CD4-positive, CD25-positive, alpha-beta regulatory T cell (primary cell): ENCODE measurements around the gene TMEM131. TPM values are rescaled to one million over a fixed set of nuclear protein-coding genes. Genes with fewer than 3 reads are reported as not detected.
"Not testable (repeated sequence)": the region's sequence is repeated elsewhere in the genome, so short reads cannot be mapped to it uniquely, and the experiment has no call there.

Source experiments
- ATAC-seq, 2 donors: fragments of 150-1000 bp; cut with Tn5 transposase; one replicate each; pipeline ENCODE4 v1.10.0; 2021; ENCODE audit warnings: low read depth in 2 of 2, moderate number of reproducible peaks in 2 of 2, moderate library complexity in 1 of 2
- DNase-seq, 3 donors: peaks; one replicate each; pipeline versions ENCODE4 v3.0.0 to v3.0.0-alpha.2; 2012 to 2022; ENCODE audit warnings: mixed read lengths in 1 of 3
- H3K27ac ChIP-seq: one replicate; pipeline ENCODE4 v1.7.0; 2013; ENCODE audit warnings: mild to moderate bottlenecking, low read length; ENCODE audit not compliant: insufficient read depth, poor library complexity, severe bottlenecking
- H3K27me3 ChIP-seq: one replicate; pipeline ENCODE4 v1.7.0; 2013; ENCODE audit warnings: low read length; ENCODE audit not compliant: control insufficient read depth, insufficient read depth
- H3K36me3 ChIP-seq: one replicate; pipeline ENCODE4 v1.7.0; 2013; ENCODE audit warnings: mild to moderate bottlenecking, low read length, moderate library complexity; ENCODE audit not compliant: control insufficient read depth, insufficient read depth
- H3K4me1 ChIP-seq: 2 replicates; pipeline ENCODE4 v1.7.0; 2013; ENCODE audit warnings: mild to moderate bottlenecking, low read length; ENCODE audit not compliant: insufficient read depth, control insufficient read depth, poor library complexity, severe bottlenecking
- H3K4me3 ChIP-seq: one replicate; pipeline ENCODE4 v1.7.0; 2013; ENCODE audit warnings: low read depth, mild to moderate bottlenecking, low read length, moderate library complexity
- H3K9me3 ChIP-seq, 2 experiments: 1 replicate in 1 of 2; 2 replicates in 1 of 2; pipeline ENCODE4 v1.7.0; 2013; ENCODE audit warnings: low read length in 2 of 2, mild to moderate bottlenecking in 1 of 2, moderate library complexity in 1 of 2; ENCODE audit not compliant: control insufficient read depth in 2 of 2
- H3K27ac Mint-ChIP-seq, 3 donors: one replicate each; pipeline ENCODE4 v1.8.0; 2020 to 2022; ENCODE audit warnings: mild to moderate bottlenecking in 3 of 3, mixed read lengths in 3 of 3, moderate library complexity in 2 of 3
- H3K27me3 Mint-ChIP-seq: one replicate; pipeline ENCODE4 v1.8.0; 2022; ENCODE audit warnings: mild to moderate bottlenecking, mixed read lengths
- H3K36me3 Mint-ChIP-seq: one replicate; pipeline ENCODE4 v1.8.0; 2020; ENCODE audit warnings: mixed read lengths
- H3K4me1 Mint-ChIP-seq, 4 donors: one replicate each; pipeline ENCODE4 v1.8.0; 2020 to 2022; ENCODE audit warnings: mixed read lengths in 4 of 4, mild to moderate bottlenecking in 1 of 4
- H3K4me3 Mint-ChIP-seq, 4 donors: one replicate each; pipeline ENCODE4 v1.8.0; 2020 to 2022; ENCODE audit warnings: mild to moderate bottlenecking in 4 of 4, mixed read lengths in 4 of 4, moderate library complexity in 3 of 4
- H3K9me3 Mint-ChIP-seq, 7 donors: one replicate each; pipeline ENCODE4 v1.8.0; 2020 to 2022; ENCODE audit warnings: mixed read lengths in 7 of 7, mild to moderate bottlenecking in 3 of 7, moderate library complexity in 2 of 7
- polyA plus RNA-seq, 4 donors: library from polyadenylated mRNA; unstranded; fragments of 300-500 nt; fragmentation: Illumina TruSeq; gene quantifications; one replicate each; pipeline ENCODE4 v1.2.3, GENCODE V29; 2021
- total RNA-seq: library from RNA; stranded (reverse); gene quantifications from one replicate; pipeline ENCODE4 v1.2.3, GENCODE V29; 2022

TMEM131 gene
- total and polyA plus RNA-seq, 5 donors from 2014 or later: 6.7 to 34.1 (median 8.0) TPM

DNA sequence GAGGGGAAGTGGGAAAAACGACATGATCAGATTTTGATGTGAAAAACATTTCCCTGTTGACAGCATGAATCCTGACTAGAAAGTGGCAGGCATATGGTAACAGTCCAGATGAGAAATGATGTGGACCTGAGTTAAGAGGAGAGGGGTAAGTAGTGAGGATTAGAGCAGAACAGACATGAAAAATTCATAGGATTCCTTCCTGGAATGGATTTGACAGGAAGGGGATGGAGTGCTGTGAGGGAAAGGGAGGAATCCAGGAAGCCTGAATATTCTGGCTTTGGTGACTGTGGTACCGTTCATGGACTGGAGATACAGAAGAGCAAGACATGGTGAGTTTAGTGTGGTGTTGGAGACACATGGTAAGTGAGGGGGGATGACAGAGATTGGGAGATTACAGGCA, 115.4 kb downstream of the TMEM131 start:
- H3K27ac Mint-ChIP-seq: peak overlapping the region in 2 of 3 donors; percentile 16 to 42
- ATAC-seq: no peak
- H3K4me1 Mint-ChIP-seq: peaks cover 13 to 28% (median 20%) of the 10 kb centered on the region in 4 donors
- peaks cover 1 to 10% (median 3%) of the 10 kb centered on the region in 7 donors for H3K9me3 Mint-ChIP-seq
- no peak overlapping the region for H3K4me3 ChIP-seq
- no peak overlapping the region for H3K27ac ChIP-seq
- no peaks in the 10 kb centered on the region for H3K27me3 ChIP-seq
- DNase-seq: no peak
- no peak overlapping the region for H3K4me3 Mint-ChIP-seq
- peaks cover 44% of the 10 kb centered on the region for H3K36me3 Mint-ChIP-seq
- no peaks in the 10 kb centered on the region for H3K4me1 ChIP-seq
- no peaks in the 10 kb centered on the region for H3K27me3 Mint-ChIP-seq
- H3K9me3 ChIP-seq: no peaks in the 10 kb centered on the region
- H3K36me3 ChIP-seq: peaks cover 1% of the 10 kb centered on the region

DNA sequence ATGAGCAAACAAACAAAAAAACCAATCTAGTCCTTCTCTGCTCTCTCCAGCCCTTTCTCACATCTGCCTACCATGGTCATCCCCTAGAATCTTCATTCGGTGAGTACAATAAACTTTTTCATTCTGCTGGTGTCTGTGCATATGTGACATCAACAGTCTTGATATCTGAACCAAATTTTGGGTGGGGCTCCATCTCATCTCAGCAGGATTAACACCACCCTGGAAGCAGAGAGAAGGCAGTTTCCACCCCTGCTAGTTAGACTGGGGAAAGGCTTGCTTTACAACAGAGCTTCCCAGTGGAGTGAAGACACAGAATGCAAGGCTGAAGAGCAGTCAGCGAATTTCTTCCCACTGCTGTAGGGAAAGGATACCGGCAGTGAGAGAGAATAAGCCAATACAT, 116.9 kb downstream of the TMEM131 start:
- no peak overlapping the region for H3K27ac ChIP-seq
- H3K9me3 ChIP-seq: no peaks in the 10 kb centered on the region
- Mint-ChIP-seq H3K9me3 (peaks cover 0 to 10% (median 2%) of the 10 kb centered on the region in 7 donors), H3K27me3 (no peaks in the 10 kb centered on the region), H3K4me3 (no peak overlapping the region), H3K4me1 (peaks cover 12 to 36% (median 27%) of the 10 kb centered on the region in 4 donors), H3K27ac (no peak overlapping the region), H3K36me3 (peaks cover 33% of the 10 kb centered on the region)
- no peaks in the 10 kb centered on the region for H3K27me3 ChIP-seq
- no peak overlapping the region for H3K4me3 ChIP-seq
- ATAC-seq: no peak
- H3K4me1 ChIP-seq: no peaks in the 10 kb centered on the region
- DNase-seq: no peak
- no peaks in the 10 kb centered on the region for H3K36me3 ChIP-seq

DNA sequence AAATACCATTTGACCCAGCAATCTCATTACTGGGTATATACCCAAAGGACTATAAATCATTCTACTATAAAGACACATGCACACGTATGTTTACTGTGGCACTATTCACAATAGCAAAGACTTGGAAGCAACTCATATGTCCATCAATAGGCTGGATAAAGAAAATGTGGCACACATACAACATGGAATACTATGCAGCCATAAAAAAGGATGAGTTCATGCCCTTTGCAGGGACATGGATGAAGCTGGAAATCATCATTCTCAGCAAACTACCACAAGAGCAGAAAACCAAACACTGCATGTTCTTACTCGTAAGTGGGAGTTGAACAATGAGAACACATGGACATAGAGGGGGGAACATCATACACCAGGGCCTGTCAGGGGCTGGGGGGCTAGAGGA, 117.4 kb downstream of the TMEM131 start:
- not testable (repeated sequence) for H3K9me3 Mint-ChIP-seq, ATAC-seq, H3K4me1 ChIP-seq, H3K4me3 ChIP-seq, H3K27me3 ChIP-seq, H3K36me3 ChIP-seq, H3K4me3 Mint-ChIP-seq, H3K27ac Mint-ChIP-seq, DNase-seq, H3K27me3 Mint-ChIP-seq, H3K9me3 ChIP-seq, H3K27ac ChIP-seq
- peaks cover 31% of the 10 kb centered on the region for H3K36me3 Mint-ChIP-seq
- peaks cover 14 to 41% (median 29%) of the 10 kb centered on the region in 4 donors for H3K4me1 Mint-ChIP-seq

DNA sequence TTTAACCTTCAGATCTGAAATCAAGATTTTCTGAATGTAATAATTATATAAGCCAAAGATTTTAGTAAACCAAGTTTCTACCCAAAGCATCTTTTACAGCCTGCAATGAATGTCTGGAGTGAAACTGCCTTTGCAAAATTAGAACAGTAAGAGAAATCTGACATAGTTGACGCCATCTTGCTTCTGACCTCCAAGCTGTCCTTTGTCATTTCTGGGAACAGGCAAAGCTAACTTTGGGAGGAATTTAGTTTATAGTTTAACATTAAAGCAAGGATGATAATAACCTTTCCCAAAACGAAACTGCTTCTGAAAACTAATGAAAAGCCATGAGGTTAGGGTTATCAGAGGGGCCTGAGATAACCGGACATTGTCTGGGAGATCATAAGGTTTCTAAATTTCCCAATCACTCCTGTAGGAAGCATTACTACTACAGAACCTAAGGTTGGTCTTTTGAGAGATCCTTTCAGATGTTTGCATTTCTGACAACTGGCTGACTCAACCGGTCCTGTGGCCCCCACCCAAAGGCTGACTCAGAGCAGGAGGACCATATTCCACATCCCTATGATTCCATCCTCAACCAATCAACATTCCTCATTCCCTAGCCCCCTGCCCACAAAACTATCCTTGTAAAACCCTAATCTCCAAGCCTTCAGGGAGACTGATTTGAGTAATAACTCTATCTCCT, 124.5 kb downstream of the TMEM131 start:
- ATAC-seq (no peak), DNase-seq (no peak)
- Histone ChIP-seq H3K4me3 (no peak overlapping the region), H3K27ac (no peak overlapping the region), H3K4me1 (peaks cover 20% of the 10 kb centered on the region), H3K9me3 (no peaks in the 10 kb centered on the region), H3K27me3 (no peaks in the 10 kb centered on the region), H3K36me3 (no peaks in the 10 kb centered on the region)
- H3K4me1 Mint-ChIP-seq: peaks cover 29 to 63% (median 34%) of the 10 kb centered on the region in 4 donors
- H3K4me3 Mint-ChIP-seq: peak overlapping the region in 1 of 4 donors; percentile 33
- peaks cover 0 to 3% (median under 1%) of the 10 kb centered on the region in 7 donors for H3K9me3 Mint-ChIP-seq
- H3K27me3 Mint-ChIP-seq: peaks cover 2% of the 10 kb centered on the region
- peak overlapping the region in 1 of 3 donors; percentile 6 for H3K27ac Mint-ChIP-seq
- peaks cover 4% of the 10 kb centered on the region for H3K36me3 Mint-ChIP-seq

DNA sequence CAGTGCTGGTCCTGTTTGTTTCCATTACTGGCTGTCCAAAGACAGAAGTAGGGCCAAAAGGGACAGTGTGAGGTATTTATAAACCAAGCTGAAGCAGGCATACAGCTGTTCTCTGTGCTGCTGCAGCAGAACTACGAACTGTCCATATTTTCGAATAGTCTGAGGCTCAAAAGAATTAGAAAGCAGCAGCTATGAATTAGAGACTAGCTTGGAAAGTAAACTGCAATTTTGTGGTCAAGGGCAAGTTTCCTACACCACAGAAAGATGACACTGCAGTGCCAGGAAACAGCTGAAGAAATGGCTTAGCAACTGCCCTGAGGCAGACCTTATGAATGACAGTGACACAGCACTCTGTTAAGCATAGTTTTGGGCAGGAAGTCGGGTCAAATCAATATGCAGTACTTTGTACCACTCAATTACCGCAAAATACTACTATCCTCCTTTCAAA, 125.3 kb downstream of the TMEM131 start:
- ATAC-seq (peak; percentile 90 to 99), DNase-seq (peak in 2 of 3 donors; percentile 47 to 87)
- Histone ChIP-seq H3K4me3 (peak overlapping the region; percentile 1), H3K27ac (no peak overlapping the region), H3K9me3 (no peaks in the 10 kb centered on the region), H3K27me3 (no peaks in the 10 kb centered on the region), H3K36me3 (no peaks in the 10 kb centered on the region), H3K4me1 (peaks cover 20% of the 10 kb centered on the region)
- H3K27me3 Mint-ChIP-seq: peaks cover 4% of the 10 kb centered on the region
- H3K4me3 Mint-ChIP-seq: peak overlapping the region in 2 of 4 donors; percentile 55 to 66
- H3K9me3 Mint-ChIP-seq: peaks cover 0 to 4% (median 0%) of the 10 kb centered on the region in 7 donors
- no peak overlapping the region for H3K27ac Mint-ChIP-seq
- H3K36me3 Mint-ChIP-seq: peaks cover 8% of the 10 kb centered on the region
- H3K4me1 Mint-ChIP-seq: peaks cover 27 to 55% (median 28%) of the 10 kb centered on the region in 4 donors

DNA sequence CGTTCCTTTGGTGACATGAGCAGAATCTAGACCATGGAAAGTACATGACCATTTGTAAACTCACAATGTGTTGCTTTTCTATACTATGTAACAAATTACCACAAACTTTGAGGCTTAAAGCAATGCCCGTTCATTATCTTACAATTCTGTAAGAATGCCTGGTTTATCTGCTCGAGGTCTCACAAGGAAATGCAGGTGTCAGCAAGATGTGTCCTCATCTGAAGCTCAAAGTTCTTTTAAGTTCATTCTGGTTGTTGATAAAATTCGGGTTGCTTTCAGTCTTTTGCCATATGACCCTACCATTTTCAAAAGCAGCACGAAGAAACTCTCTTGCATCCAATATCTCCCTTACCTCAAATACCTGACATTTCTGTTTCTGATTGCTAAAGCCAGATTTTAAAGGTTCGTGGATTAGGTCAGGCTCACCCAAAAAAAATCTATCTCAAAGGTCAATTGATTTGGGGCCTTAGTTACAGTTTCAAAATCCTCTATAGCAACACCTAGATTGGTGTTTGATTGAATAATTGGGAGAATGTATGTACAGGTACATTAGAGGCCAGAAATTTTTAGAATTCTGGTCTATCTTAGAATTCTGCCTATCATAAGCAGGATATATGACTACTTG, 125.9 kb downstream of the TMEM131 start:
- Mint-ChIP-seq H3K36me3 (peaks cover 14% of the 10 kb centered on the region), H3K27ac (no peak overlapping the region), H3K9me3 (peaks cover 0 to 9% (median 0%) of the 10 kb centered on the region in 7 donors), H3K4me3 (no peak overlapping the region), H3K4me1 (peaks cover 24 to 51% (median 25%) of the 10 kb centered on the region in 4 donors), H3K27me3 (peaks cover 4% of the 10 kb centered on the region)
- no peak overlapping the region for H3K4me3 ChIP-seq
- ATAC-seq (no peak), DNase-seq (no peak)
- H3K9me3 ChIP-seq: no peaks in the 10 kb centered on the region
- no peak overlapping the region for H3K27ac ChIP-seq
- no peaks in the 10 kb centered on the region for H3K27me3 ChIP-seq
- peaks cover 20% of the 10 kb centered on the region for H3K4me1 ChIP-seq
- H3K36me3 ChIP-seq: no peaks in the 10 kb centered on the region

DNA sequence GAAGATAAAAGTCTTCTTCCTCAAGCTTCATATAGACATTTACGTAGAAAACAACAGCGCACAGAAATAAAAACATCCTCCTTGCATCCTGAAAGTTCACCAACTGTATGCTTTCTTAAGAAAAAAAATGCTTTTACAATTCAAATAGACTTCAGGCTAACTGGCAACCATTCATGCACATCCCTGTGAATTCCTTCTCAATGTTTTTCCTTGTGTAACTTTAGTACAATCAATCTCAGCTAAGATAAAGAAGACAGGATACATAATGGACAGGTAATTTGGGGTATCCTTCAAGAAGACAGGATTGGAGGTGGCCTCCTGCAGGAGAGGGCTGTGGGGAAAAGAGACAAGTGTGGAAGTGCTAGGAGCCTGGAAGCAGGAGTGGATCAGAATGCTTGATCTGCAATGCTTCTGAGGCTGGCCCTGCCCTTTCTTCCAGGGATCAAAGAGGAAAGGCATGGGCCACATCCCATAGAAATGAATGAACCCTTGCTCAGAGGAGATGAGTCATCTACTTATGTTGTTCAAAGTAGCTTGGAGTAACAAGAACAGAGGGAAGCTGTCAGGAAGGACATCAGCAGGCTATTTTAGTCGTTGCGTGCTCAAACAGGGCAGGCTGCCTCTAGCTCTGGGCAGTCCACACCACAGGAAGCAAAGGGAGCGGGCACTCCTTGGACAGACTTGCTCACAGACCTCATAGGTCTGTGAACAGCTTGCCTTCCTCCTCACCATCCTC, 126.6 kb downstream of the TMEM131 start:
- H3K4me1 ChIP-seq: peaks cover 20% of the 10 kb centered on the region
- H3K9me3 ChIP-seq: no peaks in the 10 kb centered on the region
- no peak overlapping the region for H3K27ac ChIP-seq
- H3K4me3 ChIP-seq: no peak overlapping the region
- Mint-ChIP-seq H3K27ac (no peak overlapping the region), H3K4me1 (peaks cover 22 to 45% (median 24%) of the 10 kb centered on the region in 4 donors), H3K27me3 (peaks cover 4% of the 10 kb centered on the region), H3K4me3 (no peak overlapping the region), H3K9me3 (peaks cover 0 to 11% (median 0%) of the 10 kb centered on the region in 7 donors), H3K36me3 (peaks cover 18% of the 10 kb centered on the region)
- H3K36me3 ChIP-seq: no peaks in the 10 kb centered on the region
- ATAC-seq (no peak), DNase-seq (no peak)
- H3K27me3 ChIP-seq: no peaks in the 10 kb centered on the region
